ENCODE results near the gene DNM1.

Gene DNM1

DNA sequence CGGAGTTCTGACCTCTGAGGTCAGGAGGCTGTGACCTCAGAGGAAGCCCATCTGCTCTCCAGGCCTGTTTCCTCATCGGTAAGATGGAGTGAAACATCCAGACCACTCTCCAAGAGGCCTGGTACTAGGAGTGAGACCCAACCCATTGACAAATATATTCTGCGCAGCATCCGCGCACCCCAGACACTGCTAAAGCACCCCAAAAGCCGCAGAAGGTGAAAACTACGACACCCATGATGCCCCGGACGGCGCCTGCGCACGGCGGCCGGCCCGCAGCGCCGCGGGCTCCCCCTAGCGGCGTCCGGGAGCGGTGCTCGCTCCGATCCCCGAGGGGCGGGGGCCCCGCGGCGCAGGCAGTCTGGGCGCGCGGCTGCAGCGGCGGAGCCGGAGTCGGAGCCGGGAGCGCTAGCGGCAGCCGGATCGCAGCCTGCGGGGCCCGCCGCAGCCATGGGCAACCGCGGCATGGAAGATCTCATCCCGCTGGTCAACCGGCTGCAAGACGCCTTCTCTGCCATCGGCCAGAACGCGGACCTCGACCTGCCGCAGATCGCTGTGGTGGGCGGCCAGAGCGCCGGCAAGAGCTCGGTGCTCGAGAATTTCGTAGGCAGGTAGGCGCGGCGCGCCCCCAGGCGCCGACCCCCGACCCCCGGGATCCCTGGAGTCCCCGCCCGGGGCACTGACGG lies at the start of gene DNM1:
Gene DNM1, plus strand, starts transcription at position 356 of the 683 bp plus-strand sequence. Its CDS starts 92 bp downstream, at position 448.
- DNase-seq (ENCODE audit: low read depth) = peak; percentile 49

DNA sequence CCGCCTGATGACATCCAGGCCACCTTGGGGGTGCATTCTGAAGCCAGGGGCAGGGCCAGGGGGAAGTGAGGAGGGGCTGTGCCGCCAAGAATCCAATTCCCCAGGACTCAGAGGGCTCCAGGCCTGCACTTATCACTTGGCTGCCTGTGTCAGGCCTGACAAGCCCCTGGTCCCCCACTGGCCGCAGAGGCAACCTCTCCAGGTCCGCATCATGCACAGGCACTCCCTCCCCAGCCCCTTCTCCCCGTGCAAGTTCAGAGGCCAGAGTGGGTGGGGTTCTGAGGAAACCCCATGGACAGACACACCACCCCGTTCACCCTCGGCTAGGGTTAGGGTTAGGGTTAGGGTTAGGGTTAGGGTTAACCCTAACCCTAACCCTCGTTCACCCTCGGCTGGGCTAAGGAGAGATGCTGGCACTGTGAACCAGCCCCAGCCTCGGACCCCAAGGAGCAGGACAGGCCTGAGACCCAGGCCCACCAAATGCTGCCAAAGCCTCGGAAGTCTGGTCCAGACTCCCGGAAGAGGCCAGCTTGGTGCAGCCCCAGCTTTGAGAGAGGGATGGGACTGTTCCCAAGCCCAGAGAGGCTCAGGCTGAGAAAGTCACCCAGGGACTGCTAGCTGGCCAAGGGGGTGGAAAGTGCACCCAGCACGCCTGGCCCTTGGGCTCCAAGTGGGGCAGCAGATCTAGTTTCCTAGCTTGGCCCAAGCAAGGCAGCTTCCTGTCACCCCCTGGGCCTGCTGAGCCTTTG lies 49.1 kb upstream of the DNM1 start:
- no peak for DNase-seq (ENCODE audit: low read depth)

DNA sequence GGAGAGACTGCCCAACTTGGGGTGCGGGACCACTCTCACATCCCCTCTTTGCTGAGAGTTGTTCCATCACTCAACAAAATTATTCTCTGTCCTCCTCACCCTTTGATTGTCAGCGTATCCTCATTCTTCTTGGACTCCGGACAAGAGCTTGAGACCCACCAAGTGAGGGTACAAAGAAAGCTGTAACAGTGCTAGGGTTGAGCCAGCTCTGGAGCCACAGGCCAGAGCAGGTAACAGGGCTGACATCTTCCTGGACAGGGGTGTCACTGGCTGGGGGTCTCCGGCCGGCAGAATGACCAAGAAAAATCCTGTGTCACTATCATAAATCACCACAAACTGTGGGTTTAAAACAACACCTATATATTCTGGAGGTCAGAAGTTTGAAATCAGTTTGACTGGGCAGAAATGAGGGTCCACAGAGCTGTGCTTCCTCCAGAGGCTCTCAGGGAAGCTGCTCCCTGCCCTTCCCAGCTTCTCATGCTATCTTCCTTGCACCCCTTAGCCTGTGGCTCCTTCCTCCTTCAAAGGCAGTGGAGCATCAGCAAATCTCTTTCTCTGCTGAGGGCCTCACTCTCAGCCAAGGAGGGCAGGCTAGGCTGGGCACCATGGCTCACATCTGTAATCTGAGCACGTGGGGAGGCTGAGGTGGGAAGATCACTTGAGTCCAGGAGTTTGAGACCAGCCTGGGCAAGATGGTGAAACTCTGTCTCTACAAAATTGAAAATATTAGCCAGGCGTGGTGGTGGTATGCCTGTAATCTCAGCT lies 47.3 kb upstream of the DNM1 start:
- DNase-seq (ENCODE audit: low read depth) = no peak

DNA sequence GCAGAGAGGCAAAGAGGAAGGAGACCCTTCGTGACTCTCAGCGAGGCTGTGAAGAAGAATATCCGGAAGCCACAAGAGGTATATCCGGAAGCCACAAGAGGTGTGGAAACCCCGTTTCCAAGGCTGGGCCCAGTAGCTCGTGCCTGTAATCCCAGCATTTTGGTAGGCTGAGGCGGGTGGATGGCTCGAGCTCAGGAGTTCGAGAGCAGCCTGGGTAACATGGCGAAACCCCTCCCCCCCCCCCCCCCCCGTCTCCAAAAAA lies 43.7 kb upstream of the DNM1 start:
- DNase-seq (ENCODE audit: low read depth) = peak; percentile 8

DNA sequence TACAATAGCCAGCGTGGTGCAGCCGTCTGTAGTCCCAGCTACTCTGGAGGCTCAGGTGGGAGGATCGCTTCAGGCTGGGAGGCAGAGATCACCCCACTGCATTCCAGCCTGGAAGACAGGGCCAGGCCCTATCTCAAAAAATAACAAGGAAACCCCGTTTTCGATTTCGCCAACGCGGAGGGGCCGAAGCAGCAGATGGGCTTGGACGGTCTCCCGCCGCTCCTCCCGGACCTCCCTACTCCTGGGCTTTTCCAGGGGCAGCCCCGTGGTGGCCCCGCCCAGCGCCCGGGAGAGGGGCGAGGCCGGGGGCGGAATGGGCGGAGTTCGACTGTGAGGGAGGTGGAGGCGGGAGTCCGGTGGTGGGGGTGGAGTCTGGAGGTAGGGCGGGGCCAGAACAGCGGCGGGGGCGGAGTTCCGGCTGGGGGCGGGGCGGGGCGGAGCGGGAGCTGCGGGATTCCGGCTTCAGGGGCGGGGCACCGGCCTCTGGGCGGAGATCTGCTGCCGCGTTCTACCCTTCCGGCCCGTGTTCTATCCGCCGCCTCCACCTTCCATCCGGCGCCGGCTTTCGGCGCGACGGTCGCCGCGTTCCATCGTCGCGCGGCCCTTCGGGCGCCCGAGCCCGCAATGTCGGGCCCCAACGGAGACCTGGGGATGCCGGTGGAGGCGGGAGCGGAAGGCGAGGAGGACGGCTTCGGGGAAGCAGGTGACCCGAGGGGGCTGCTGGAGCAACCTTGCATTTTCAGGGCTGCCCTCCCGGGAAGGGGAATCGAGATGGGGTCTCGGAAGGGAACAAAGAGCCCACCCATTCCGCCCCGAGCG lies 43.2 kb upstream of the DNM1 start, which contains the start of gene BBLN:
Gene BBLN, plus strand, starts transcription at position 482 of the 819 bp plus-strand sequence. Its CDS starts 143 bp downstream, at position 625.
- peak; percentile 91 for DNase-seq (ENCODE audit: low read depth)

DNA sequence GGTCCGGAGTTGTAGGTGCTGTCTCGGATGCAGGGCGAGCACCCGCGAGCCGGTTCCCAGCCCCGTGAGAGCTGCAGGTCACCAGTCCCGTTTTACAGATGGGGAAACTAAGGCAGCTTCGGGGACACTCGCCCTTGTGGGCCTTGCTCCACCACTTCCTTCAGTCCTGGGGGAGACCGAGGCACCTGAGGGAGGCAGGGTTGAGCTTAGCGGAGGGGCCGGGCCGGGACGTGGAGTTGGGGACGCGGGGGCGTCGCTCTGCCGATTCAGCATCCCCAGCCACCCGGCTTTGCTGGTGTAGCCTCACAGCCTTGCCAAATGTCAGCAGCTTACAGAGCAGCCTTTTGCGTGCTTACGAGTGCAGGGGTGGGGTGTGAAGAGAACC lies 42.6 kb upstream of the DNM1 start:
- DNase-seq (ENCODE audit: low read depth) = peak; percentile 56

DNA sequence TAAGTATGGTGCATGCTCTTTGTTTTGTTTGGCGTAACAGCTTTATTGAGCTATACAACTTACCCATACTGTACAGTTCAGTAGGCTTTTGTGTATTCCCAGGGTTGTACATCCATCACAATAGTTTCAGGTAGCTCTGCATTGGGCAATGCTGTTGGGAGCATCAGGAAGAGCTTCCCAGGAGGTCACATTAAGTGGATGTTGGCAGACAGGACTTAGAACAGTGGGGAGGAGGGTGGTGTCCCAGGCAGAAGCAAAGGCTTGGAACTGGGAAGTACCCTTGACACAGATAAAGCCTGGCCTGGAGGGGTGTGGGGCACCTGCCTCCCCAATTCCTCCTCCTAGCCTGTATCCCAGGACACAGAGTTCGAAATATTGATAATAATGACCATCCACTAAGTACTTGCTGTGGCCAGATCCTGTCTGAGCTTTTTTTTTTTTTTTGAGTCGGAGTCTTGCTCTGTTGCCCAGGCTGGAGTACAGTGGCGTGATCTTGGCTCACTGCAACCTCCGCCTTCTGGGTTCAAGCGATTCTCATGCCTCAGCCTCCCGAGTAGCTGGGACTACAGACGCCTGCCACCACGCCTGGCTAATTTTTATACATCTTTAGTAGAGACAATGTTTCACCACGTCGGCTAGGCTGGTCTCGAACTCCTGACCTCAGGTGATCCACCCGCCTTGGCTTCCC lies 41.8 kb upstream of the DNM1 start:
- no peak for DNase-seq (ENCODE audit: low read depth)

DNA sequence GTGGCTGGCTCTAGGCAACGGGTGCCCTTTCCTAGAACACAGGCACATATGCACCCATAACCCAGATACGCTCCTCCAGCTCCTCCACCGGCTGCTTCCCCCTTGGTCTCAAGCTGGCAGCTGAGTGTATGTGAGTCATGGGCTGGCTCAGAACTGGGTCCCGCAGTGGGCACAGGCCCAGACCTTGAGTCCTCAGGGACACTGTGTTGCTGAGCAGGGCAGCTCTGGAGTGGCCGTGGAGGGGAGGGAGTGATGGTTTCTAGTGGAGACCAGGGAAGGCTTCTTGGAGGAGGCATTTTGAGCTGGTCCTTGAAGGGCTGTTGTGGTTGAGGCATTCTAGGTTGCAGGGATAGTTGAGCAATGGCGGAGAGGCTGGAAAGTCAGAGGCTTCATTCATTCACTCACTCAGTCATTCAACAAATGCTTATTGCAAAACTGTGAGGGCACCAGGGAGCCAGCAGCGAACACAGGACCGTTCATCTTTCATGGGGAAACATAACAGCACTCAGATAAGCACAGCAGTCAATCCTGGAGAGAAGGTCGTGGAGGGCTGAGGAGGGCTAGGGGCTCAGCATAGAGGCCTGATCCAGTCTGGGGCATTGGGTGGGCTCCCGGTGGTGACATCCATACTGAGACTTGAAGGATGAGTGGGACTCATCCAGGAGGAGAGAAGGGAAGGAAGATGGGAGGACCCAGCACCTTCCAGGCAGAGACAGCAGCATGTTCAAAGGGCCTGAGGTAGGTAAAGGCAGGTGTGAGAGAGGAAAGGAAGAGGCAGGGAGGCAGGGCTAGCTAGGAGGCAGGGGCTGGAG lies 40.8 kb upstream of the DNM1 start:
- no peak for DNase-seq (ENCODE audit: low read depth)

DNA sequence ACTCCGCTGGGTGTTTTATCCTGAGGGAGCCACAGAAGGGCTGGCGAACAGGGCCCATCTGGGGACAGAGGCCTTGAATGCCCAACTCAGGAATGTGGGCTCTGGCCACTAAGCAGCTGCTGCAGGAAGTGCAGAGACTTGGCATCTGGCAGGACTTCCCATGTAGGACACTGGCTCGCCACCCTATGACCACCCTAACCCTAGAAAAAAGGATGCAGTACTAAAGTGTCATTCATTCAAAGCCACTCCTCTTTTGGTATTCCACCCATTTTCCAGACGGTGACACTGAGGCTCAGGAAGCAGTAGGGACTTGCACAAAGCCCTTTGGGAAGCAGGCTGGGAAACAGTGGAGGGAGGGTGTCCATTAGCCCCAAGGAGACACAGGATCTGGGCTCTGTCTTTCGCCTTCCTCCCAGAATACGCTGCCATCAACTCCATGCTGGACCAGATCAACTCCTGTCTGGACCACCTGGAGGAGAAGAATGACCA lies 40.1 kb upstream of the DNM1 start:
- no peak for DNase-seq (ENCODE audit: low read depth)

DNA sequence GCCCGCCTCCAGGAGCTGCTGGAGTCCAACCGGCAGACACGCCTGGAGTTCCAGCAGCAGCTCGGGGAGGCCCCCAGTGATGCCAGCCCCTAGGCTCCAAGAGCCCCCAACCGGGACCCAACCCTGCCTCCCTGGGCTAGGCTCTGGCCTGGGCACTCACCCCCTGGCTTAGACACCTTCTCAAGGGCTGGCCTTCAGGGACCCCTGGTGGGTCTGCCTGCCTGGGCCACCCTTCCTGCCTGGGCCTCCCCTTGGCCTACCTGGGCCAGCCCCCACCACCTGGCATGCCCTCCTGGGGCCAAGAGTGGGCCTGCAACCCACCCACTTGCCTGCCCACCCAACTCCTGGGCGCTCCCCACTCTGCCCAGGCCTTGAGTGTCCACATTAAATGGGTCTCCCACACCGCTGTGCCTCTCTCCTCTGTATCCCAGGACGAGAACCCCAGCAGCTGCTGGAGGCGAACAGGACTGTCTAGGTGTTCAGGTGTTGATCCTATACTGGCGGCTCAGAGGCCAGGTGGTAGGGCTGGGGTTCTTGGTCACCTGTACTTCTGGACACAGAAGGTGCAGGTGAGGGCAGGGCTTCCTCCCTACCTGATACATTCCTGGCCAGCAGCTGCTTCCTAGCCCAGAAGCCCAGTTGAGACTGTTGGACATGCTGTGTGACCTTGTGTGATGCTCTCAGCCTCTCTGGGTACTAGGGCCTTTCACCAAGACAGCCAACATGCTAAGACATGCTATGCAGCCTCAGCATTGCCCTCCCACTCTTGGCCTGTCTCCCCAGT lies 39.5 kb upstream of the DNM1 start:
- no peak for DNase-seq (ENCODE audit: low read depth)

DNA sequence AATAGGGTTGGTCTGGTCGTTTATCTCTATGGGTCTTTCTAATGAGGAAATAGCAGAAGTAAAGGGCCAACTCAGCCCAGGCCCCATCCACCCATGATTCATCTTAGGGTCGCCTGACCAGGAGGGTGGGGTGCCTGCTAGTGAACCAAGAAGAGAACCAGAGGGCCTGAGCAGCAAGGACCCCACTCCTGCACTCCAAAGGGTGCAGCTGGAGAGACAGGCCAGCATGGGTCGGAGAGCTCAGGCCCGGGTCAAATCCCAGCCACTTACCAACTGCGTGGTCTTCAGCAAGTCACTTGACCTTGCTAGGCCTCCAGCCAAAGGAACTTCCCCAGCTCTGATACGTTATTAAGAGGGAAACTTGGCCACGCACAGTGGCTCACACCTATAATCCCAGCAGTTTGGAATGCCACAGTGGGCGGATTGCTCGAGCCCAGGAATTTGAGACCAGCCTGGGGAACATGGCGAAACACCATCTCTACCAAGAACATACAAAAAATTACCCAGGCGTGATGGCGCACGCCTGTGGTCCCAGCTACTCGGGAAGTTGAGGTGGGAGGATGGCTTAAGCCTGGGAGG lies 38.8 kb upstream of the DNM1 start:
- DNase-seq (ENCODE audit: low read depth) = no peak

DNA sequence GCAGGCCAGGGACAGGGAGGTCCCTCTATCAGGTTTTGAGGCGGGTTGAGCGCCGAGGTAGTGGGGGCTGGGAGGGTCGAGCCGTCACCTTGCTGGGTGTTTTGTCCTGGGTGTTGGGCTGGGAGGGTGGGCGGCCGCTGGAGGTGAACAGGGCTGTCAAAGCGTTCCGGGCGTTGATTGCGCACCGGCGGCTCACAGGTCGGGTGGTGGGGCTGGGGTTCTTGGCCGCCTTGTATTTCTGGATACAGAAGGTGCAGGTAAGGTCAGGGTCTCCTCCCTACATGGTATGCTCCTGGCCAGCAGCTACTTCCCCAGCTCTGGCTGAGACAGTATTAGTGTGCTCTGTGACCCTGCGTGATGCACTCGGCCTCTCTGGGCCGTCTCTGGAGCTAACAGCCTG lies 37.0 kb upstream of the DNM1 start:
- DNase-seq (ENCODE audit: low read depth) = no peak

DNA sequence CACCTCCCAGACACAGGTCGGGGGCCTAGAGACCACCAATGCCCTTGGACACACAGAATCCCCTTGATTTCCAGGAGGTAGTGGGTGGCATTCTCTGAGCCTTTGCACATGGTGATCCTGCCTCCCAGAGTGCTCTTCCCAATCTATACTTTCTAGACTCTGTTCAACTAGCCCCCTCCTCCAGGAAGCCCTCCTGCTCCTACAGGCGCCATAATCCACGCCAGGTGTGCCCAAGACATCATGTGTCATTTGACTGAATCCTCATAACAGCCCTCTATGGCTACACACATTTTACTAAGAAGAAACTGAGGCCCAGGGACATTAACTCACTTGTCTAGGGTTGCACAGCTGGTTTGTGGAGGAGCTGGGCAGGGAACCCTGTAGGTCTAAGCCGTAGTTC lies 36.0 kb upstream of the DNM1 start:
- DNase-seq (ENCODE audit: low read depth) = no peak

DNA sequence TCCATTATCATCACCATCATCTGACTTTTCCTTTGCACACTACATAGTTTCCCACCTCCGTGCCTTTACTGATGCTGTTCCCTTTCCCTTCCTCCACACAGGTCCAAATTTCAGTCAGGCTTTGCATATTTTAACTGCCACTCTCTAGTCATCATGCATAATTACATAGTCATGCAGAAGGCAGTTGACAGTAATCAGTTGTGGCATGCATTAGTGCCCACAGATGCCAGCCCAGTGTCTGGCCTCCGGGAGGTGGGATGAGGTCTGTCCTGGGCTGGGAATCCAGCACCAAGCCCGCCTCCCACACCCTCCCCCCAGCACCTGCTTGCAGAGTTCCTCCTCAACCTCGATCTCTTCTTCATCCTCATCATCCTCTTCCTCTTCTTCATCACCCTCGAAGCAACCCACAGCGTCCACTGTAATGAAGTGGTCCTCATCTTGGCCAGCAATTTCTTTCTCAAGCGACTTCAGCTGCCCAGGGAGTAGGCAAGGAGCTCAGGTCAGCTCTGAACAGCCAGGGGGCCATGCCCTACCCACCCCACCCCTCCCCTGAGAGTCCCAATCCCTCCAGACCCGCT lies 34.4 kb upstream of the DNM1 start:
- no peak for DNase-seq (ENCODE audit: low read depth)

DNA sequence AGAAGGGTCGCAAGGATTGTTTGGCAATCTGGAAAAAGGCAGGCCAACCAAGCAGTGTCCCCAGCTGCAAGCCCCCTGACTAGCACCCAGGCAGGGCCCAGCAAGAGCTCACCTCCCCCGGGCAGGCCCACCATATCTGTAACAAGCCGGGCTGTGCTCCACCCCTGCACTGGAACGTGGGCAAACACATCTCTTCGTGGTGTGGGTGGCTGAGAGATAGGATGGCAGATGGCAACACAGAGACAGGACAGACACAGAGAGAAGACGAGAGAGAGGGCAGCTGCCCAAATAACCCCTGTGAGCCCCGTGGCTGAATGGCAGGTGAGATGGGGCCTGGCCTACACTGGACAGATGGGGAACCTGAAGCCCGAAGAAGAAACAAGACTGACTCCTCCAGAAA lies 33.7 kb upstream of the DNM1 start:
- no peak for DNase-seq (ENCODE audit: low read depth)

DNA sequence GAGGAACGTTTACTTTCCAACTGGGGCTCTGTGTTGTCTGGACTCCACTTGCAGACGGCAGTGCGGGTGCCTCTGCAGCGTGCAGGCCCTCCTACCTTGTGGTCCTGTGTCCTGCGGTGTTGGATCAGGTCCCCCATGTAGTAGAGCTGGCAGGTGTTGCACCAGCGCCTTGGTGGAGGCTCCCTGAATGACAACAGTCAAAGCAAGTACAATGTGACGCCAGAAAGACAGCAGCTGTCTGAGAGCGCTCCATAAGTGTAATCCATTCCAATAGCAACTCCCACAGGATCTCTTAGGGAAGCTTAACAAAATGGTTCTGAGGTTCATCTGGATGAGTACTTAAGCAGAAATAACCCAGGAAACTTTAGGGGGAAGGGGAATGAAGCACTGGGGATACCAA lies 33.3 kb upstream of the DNM1 start:
- DNase-seq (ENCODE audit: low read depth) = no peak

DNA sequence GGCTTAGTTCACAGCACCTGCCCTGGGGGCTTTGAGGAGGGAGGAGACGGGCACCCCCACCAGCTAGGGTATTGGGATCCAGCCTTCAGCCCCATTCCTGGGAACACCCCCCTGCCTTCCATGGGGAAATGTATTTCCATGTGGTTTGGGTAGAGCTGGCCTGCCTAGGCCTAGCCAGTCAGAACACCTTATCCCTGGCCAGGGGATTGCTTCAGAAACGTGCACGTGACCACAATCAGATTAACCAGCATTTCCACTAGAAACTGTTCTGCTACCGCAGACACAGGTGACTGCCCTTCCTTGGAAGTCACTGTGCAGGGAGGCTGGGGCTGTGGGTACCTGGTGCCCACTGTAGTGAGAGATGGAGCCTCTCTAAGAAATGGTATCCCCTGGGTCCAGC lies 29.1 kb upstream of the DNM1 start:
- no peak for DNase-seq (ENCODE audit: low read depth)

DNA sequence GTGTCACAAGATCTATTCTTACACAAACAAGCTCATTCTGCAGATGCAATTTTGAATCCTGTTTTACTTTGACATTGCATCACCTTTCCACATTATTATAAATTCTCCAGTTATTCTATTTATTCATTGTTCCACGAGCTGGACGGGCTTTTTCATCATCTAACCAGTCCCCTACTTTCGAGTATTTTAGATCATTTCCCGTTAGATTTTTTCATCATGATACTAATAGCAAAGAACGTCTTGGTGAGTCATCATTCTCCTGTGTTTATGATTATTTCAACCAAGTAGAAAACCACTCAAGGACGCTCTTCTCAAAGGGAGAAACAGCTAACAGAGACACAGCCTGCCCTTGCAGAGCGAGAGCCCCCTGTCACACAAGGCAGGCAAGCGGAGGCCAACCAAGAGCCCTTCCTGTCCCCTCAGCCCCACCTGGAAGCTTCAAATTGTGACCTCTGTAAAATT lies 28.0 kb upstream of the DNM1 start:
- DNase-seq (ENCODE audit: low read depth) = no peak

DNA sequence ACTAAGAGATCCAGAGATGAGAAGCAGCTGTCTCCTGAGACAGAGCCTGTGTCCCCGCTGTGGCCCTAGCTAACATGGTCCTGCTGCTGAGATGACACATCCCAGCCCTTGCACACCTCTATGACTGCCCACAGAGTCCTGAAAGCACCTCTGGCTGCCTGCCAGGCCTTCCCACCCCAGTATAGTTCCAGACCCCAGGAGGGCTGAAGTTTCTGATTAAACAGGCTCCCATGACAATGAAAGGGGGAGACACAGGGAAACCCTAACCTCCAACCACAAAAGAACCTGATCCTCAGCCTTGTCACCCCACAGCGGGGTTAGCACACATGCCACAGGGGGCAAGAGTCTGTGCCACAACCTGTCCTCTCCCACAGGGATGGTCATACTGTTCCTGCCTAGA lies 27.5 kb upstream of the DNM1 start:
- no peak for DNase-seq (ENCODE audit: low read depth)

Measured in stimulated activated CD4-positive, alpha-beta T cell treated with anti-CD3 and anti-CD28 coated beads, Interleukin-2, amount 100 ng/mL, for 4 hours (primary cell).